OCI-LY3 (cell line): ENCODE data around the gene RBMS3.

Experiments used
- EZH2phosphoT487 ChIP-seq: fragments of 200-600 bp; shearing (Covaris generic); IDR thresholded peaks from 2 replicates; pipeline ENCODE4 v1.6.1; 2018; ENCODE audit warnings: antibody characterized with exemption, mixed run types, low read depth
- TF ChIP-seq, protein P1 (sequence below): fragments of 200-600, 300-600 bp; sonication (generic); IDR thresholded peaks from 2 replicates; pipeline ENCODE4 v1.5.1; 2014; ENCODE audit warnings: antibody characterized with exemption, low read length, low read depth

DNA sequence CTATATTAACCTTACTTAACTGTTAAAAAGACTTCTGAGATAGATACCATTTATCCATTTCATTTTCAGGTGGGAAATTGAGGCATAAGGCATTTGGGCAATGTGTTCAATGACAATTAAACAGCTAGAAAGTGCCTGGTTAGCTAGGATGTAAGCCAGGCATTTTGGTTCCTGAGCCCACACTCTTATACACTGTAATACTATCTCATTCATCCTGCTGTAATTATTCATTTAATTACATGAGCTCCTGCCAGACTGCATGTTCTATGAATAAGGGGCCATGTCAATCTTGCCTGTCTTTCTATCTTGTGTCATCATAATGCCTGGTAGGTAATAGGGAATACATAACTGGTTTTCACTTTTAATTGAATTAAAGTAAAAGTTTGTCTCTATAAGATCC, 74.0 kb downstream of the RBMS3 start:
- TF ChIP-seq, protein P1, sequence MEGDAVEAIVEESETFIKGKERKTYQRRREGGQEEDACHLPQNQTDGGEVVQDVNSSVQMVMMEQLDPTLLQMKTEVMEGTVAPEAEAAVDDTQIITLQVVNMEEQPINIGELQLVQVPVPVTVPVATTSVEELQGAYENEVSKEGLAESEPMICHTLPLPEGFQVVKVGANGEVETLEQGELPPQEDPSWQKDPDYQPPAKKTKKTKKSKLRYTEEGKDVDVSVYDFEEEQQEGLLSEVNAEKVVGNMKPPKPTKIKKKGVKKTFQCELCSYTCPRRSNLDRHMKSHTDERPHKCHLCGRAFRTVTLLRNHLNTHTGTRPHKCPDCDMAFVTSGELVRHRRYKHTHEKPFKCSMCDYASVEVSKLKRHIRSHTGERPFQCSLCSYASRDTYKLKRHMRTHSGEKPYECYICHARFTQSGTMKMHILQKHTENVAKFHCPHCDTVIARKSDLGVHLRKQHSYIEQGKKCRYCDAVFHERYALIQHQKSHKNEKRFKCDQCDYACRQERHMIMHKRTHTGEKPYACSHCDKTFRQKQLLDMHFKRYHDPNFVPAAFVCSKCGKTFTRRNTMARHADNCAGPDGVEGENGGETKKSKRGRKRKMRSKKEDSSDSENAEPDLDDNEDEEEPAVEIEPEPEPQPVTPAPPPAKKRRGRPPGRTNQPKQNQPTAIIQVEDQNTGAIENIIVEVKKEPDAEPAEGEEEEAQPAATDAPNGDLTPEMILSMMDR = no peak
- TF ChIP-seq EZH2phosphoT487 = no peak
